Cardiac fibroblast (primary cell): ENCODE results near the gene ZSCAN29.

Source experiments
- DNase-seq, 2 donors: peaks; one replicate each; pipeline versions ENCODE4 v3.0.0 to v3.0.0-alpha.2; 2010; ENCODE audit warnings: low read depth in 2 of 2
- H3K4me3 ChIP-seq, 2 donors: replicated peaks in 1 of 2; 1 replicate in 1 of 2; 2 replicates in 1 of 2; pipeline ENCODE4 v1.5.1; 2011; ENCODE audit warnings: low read depth in 2 of 2, low read length in 2 of 2, mild to moderate bottlenecking in 2 of 2, moderate library complexity in 1 of 2
- CTCF ChIP-seq: IDR thresholded peaks from one replicate; pipeline ENCODE4 v1.5.1; 2011; ENCODE audit warnings: low read depth, mild to moderate bottlenecking, low read length, inconsistent platforms

Gene ZSCAN29

GRCh38 chr15:43370975-43371974 lies at the start of gene ZSCAN29, which contains the start of gene TUBGCP4:
ZSCAN29 (minus strand) TSS chr15:43371043; CDS start chr15:43369913, 1,130 bp downstream.
TUBGCP4 (plus strand) TSS chr15:43371101; CDS start chr15:43371355, 254 bp downstream.
- peak; percentile 45 for TF ChIP-seq CTCF
- peak within 1 kb of the TSS; percentile 86 to 90 for H3K4me3 ChIP-seq
- peak; percentile 78 to 82 for DNase-seq

- DNase-seq: no peak
- no peak overlapping the region for H3K4me3 ChIP-seq
- TF ChIP-seq CTCF: no peak
These were observed 49.6 kb upstream of the ZSCAN29 start for GRCh38 chr15:43420435-43420834.

GRCh38 chr15:43414196-43414595 lies 43.4 kb upstream of the ZSCAN29 start:
- peak; percentile 23 to 76 for DNase-seq
- H3K4me3 ChIP-seq: no peak overlapping the region
- no peak for TF ChIP-seq CTCF

GRCh38 chr15:43412096-43412495 lies 41.3 kb upstream of the ZSCAN29 start:
- no peak for DNase-seq
- no peak overlapping the region for H3K4me3 ChIP-seq
- no peak for TF ChIP-seq CTCF

- TF ChIP-seq CTCF: no peak
- no peak overlapping the region for H3K4me3 ChIP-seq
- DNase-seq: peak; percentile 54 to 68
These were observed 39.9 kb upstream of the ZSCAN29 start for GRCh38 chr15:43410572-43411214.

GRCh38 chr15:43408789-43409188 lies 37.9 kb upstream of the ZSCAN29 start:
- no peak overlapping the region for H3K4me3 ChIP-seq
- DNase-seq: peak in 1 of 2 donors; percentile 36
- TF ChIP-seq CTCF: no peak
